Left lung (tissue), 10 donors: ENCODE results near the gene ZNF296. TPM values are rescaled to one million over a fixed set of nuclear protein-coding genes. Genes with fewer than 3 reads are reported as not detected.

Experiments
- ATAC-seq: fragments of 200-7000 bp; cut with Tn5 transposase; one replicate; pipeline ENCODE4 v1.9.1; 2020; ENCODE audit warnings: moderate library complexity
- DNase-seq, 4 donors: peaks; one replicate each; pipeline ENCODE4 v3.0.0-alpha.2; 2013 to 2020
- H3K27ac ChIP-seq, 2 donors: fragments of 200-600 bp; sonication (generic) in 1 of 2; one replicate each; pipeline versions ENCODE4 v1.5.0 to v1.8.0; 2020 to 2021
- H3K27me3 ChIP-seq, 2 donors: fragments of 200-600 bp; sonication (generic) in 1 of 2; one replicate each; pipeline versions ENCODE4 v1.5.0 to v1.8.0; 2020 to 2021
- H3K36me3 ChIP-seq, 2 donors: fragments of 200-600 bp; sonication (generic) in 1 of 2; one replicate each; pipeline versions ENCODE4 v1.5.0 to v1.8.0; 2020 to 2021
- H3K4me1 ChIP-seq, 2 donors: fragments of 200-600 bp; one replicate each; pipeline ENCODE4 v1.8.0; 2021
- H3K4me3 ChIP-seq, 2 donors: fragments of 200-600 bp; sonication (generic) in 1 of 2; one replicate each; pipeline versions ENCODE4 v1.5.0 to v1.8.0; 2020 to 2021; ENCODE audit warnings: mild to moderate bottlenecking in 1 of 2
- H3K9me3 ChIP-seq, 2 donors: fragments of 200-600 bp; sonication (generic) in 1 of 2; one replicate each; pipeline versions ENCODE4 v1.5.0 to v1.8.0; 2020 to 2021
- intact Hi-C, 2 donors: fragments of 100-400 bp; cut with DNase I; formaldehyde crosslinking; loops; one replicate each; pipeline versions ENCODE4 v1.11.2 to v1.14.2; 2022
- polyA plus RNA-seq, 6 donors: library from polyadenylated mRNA; unstranded; fragments of 120-200 nt; gene quantifications; one replicate each; pipeline ENCODE4 v1.2.1, GENCODE V29; 2013; ENCODE audit not compliant: insufficient read length in 6 of 6
- total RNA-seq, 2 donors: library from RNA; stranded (reverse); fragmentation: NEBNext Ultra II Directional; extraction: Animal tissue kit (Norgen Biotek cat#: 25700); gene quantifications; one replicate each; pipeline ENCODE4 v1.2.1, GENCODE V29; 2021
- TF ChIP-seq, protein P1 (sequence below), 2 donors: fragments of 200-600 bp; sonication (generic) in 1 of 2; IDR thresholded peaks; one replicate each; pipeline versions ENCODE4 v1.5.0 to v1.8.0; 2021; ENCODE audit warnings: antibody characterized with exemption in 2 of 2
- donor health status: DM: no; HTN: yes; CAD: no.
- donor health status: DM: no; HTN: no; CAD: no.

The ZNF296 gene
- total and polyA plus RNA-seq, 8 donors = 0.43 to 2.0 (median 1.0) TPM

DNA sequence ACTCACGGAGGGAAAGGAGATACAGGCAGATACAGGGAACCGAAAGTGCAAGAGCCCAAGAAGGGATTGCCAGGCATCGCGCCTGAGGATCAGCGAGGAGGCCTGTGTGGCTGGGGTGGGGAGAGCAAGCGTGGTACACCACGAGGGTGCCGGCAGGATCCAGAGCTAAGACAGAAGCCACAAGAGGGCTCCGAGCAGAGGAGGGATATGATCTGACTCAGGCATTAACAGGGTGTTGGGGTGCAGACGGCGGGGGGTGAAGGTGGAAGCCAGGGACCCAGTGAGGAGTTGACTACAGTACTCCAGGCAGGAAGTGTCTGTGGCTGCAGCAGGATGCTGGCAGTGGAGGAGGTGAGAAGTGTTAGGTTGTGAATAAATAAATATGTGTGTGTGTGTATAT, 11.3 kb upstream of the ZNF296 start:
- TF ChIP-seq, protein P1, sequence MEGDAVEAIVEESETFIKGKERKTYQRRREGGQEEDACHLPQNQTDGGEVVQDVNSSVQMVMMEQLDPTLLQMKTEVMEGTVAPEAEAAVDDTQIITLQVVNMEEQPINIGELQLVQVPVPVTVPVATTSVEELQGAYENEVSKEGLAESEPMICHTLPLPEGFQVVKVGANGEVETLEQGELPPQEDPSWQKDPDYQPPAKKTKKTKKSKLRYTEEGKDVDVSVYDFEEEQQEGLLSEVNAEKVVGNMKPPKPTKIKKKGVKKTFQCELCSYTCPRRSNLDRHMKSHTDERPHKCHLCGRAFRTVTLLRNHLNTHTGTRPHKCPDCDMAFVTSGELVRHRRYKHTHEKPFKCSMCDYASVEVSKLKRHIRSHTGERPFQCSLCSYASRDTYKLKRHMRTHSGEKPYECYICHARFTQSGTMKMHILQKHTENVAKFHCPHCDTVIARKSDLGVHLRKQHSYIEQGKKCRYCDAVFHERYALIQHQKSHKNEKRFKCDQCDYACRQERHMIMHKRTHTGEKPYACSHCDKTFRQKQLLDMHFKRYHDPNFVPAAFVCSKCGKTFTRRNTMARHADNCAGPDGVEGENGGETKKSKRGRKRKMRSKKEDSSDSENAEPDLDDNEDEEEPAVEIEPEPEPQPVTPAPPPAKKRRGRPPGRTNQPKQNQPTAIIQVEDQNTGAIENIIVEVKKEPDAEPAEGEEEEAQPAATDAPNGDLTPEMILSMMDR (IDR thresholded peaks at IDR 0.05) = no peak
- no peaks in the 10 kb centered on the region for H3K27me3 ChIP-seq
- H3K4me3 ChIP-seq = no peak overlapping the region
- H3K27ac ChIP-seq = no peak overlapping the region
- H3K36me3 ChIP-seq = peaks cover 0 to 25% of the 10 kb centered on the region in 2 donors
- DNase-seq (no peak), ATAC-seq (no peak)
- intact Hi-C loops = no loop called here
- H3K4me1 ChIP-seq = peaks cover 0 to 13% of the 10 kb centered on the region in 2 donors
- H3K9me3 ChIP-seq = no peaks in the 10 kb centered on the region

DNA sequence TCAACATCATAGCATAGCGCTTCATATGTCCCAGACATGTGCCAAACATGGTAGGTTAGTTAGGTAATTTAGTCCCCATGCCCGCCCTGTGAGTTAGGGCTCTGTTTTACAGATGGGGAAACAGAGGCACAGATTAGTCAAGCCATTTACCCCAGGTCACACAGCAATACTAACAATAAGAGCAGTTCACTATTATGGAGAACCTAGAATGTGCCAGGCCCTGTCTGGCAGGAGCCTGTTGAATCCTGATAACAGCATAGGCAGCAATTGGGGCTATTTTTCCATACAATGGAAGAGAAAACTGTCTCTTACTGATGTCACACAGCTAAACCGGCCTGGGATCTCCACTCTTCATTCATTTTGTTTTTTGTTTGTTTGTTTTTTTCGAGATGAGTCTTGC, 10.2 kb upstream of the ZNF296 start:
- DNase-seq (no peak), ATAC-seq (no peak)
- TF ChIP-seq, protein P1 (IDR thresholded peaks at IDR 0.05) = no peak
- H3K27ac ChIP-seq = no peak overlapping the region
- H3K9me3 ChIP-seq = no peaks in the 10 kb centered on the region
- no peak overlapping the region for H3K4me3 ChIP-seq
- H3K36me3 ChIP-seq = peaks cover 0 to 34% of the 10 kb centered on the region in 2 donors
- no peaks in the 10 kb centered on the region for H3K27me3 ChIP-seq
- H3K4me1 ChIP-seq = peaks cover 0 to 13% of the 10 kb centered on the region in 2 donors
- intact Hi-C loops = no loop called here

DNA sequence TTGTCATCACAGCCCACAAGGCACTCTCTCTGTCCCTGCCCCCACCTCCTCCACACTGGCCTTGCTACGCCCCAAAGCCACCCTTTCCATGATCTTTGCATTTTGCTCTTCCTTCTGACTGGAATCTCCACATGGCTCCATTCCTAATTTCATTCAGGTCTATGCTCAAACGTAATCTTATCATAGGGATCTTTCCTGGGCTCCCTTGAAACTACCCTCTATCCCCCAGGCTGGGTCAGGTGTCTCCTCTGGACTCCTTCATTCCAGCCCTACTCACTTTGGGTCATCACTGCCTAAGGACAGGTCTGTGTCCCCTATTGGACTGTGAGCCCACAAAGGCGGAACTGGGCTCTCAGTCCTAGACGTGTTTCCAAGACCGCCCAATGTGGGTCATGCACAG, 5.9 kb upstream of the ZNF296 start:
- Histone ChIP-seq H3K4me1 (peaks cover 9 to 31% of the 10 kb centered on the region in 2 donors), H3K27me3 (no peaks in the 10 kb centered on the region), H3K36me3 (peaks cover 0 to 15% of the 10 kb centered on the region in 2 donors), H3K4me3 (no peak overlapping the region), H3K9me3 (no peaks in the 10 kb centered on the region), H3K27ac (no peak overlapping the region)
- TF ChIP-seq, protein P1 (IDR thresholded peaks at IDR 0.05) = no peak
- DNase-seq (no peak), ATAC-seq (no peak)
- intact Hi-C loops = no loop called here

DNA sequence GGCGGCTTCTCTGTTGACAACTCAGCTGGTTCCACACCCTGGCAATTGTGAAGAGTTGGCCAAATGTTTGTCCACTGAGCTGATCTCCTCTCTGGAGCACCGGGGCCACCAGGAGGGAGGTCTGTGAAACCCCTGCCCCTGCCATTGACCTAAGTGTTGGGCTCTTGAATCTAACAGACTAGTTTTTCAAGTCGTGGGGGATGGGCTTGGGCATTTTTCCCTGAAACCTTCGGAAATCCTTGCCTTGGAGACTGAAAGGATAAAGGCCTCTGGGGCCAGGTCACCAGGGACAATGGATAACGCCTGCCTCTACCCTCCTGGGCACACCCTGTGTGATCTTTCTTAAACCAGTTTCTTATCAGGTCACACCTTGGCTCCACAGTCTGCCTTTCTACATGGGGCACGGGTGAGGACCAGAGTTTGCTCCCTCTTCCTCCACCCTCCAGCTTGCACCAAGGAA, 3.7 kb upstream of the ZNF296 start:
- no peaks in the 10 kb centered on the region for H3K9me3 ChIP-seq
- DNase-seq (no peak), ATAC-seq (no peak)
- TF ChIP-seq, protein P1 (IDR thresholded peaks at IDR 0.05) = no peak
- no peaks in the 10 kb centered on the region for H3K27me3 ChIP-seq
- peaks cover 16 to 44% of the 10 kb centered on the region in 2 donors for H3K4me1 ChIP-seq
- peak overlapping the region; percentile 90 to 98 for H3K4me3 ChIP-seq
- intact Hi-C loops = no loop called here
- H3K27ac ChIP-seq = peak overlapping the region in 1 of 2 donors; percentile 68
- H3K36me3 ChIP-seq = peaks cover 0 to 10% of the 10 kb centered on the region in 2 donors

DNA sequence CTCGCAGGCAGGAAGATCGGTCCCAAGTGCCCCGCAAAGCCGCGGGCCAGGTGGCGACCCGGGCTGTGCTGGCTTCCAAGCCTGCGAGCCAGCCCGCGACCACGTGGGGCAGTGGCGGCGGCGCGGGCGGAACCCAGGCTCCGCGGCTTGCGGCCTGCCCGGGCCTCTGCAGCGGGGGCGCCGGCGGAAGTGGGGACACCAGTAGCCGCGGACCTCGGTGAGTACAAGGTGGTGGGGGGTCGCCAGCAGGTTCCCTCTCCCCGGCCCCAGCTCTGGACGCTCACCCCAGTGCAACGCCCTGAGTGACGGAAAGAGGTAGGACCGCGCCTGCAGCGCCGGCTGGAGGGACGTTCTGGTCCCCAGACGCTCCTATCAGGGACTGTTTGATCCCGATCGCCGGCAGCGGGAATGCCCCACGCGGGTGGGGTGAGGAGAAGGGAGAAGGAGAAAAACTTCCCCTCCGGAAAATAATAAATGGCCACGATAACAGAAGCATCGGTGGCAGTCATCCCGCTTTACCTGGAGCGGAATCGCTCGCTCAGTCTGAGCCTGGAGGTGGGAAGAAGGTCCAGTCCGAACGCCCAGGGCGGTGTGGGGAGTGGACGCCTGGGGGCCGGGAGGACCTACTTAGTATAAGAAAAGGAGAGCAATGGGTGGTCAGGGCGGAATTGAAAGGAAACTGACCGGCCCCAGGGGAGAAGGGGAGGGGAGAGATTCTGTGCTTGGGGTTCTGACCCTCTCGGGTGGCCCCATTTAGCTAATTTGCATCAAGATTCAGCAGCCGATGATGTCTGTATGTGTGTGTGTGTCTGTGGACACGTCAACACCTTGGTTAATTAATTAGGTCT, 3.0 kb upstream of the ZNF296 start, which contains the start of gene GEMIN7:
TSS of gene GEMIN7 (plus strand) at position 198 of the 848 bp plus-strand sequence. CDS start 10,855 bp downstream, outside the sequence.
- peaks cover 0 to 10% of the 10 kb centered on the region in 2 donors for H3K36me3 ChIP-seq
- ATAC-seq (peak; percentile 75), DNase-seq (peak; percentile 66 to 93 (median 68))
- TF ChIP-seq, protein P1 (IDR thresholded peaks at IDR 0.05) = no peak
- H3K9me3 ChIP-seq = no peaks in the 10 kb centered on the region
- H3K27ac ChIP-seq = peak within 1 kb of the TSS; percentile 33 to 68
- no peaks in the 10 kb centered on the region for H3K27me3 ChIP-seq
- peak within 1 kb of the TSS; percentile 90 to 98 for H3K4me3 ChIP-seq
- intact Hi-C loops = no loop called here
- peaks cover 16 to 50% of the 10 kb centered on the region in 2 donors for H3K4me1 ChIP-seq
